Astrocyte (in vitro differentiated cells and primary cell): ENCODE measurements around the gene PIGR. TPM values are rescaled to one million over a fixed set of nuclear protein-coding genes. Genes with fewer than 3 reads are reported as not detected.

Experiments
- DNase-seq: peaks from one replicate; pipeline ENCODE4 v3.0.0-alpha.2; 2010; ENCODE audit warnings: low read depth
- FAIRE-seq: peaks from 2 replicates; lab custom pipeline; 2011; peaks lifted over from hg19 to GRCh38; lab: Jason Lieb, UNC
- H2AFZ ChIP-seq: 2 replicates; pipeline ENCODE4 v1.6.0; 2012; ENCODE audit warnings: low read depth, low read length, inconsistent platforms
- H3K27ac ChIP-seq: 2 replicates; pipeline ENCODE4 v1.5.1; 2011; ENCODE audit warnings: low read depth, low read length, inconsistent platforms
- H3K27me3 ChIP-seq: 2 replicates; pipeline ENCODE4 v1.6.0; 2011; ENCODE audit warnings: low read length, inconsistent platforms; ENCODE audit not compliant: insufficient read depth
- H3K36me3 ChIP-seq: 2 replicates; pipeline ENCODE4 v1.5.1; 2011; ENCODE audit warnings: low read length, inconsistent platforms; ENCODE audit not compliant: insufficient read depth
- H3K4me1 ChIP-seq: 2 replicates; pipeline ENCODE4 v1.5.1; 2011; ENCODE audit warnings: low read length, inconsistent platforms; ENCODE audit not compliant: insufficient read depth
- H3K4me2 ChIP-seq: 2 replicates; pipeline ENCODE4 v1.6.0; 2012; ENCODE audit warnings: low read length, inconsistent platforms
- H3K4me3 ChIP-seq: 2 replicates; pipeline ENCODE4 v1.5.1; 2011; ENCODE audit warnings: low read depth, mild to moderate bottlenecking, low read length, inconsistent platforms; ENCODE audit not compliant: insufficient read depth
- H3K79me2 ChIP-seq: 2 replicates; pipeline ENCODE4 v1.6.0; 2012; ENCODE audit warnings: mild to moderate bottlenecking, low read length, inconsistent platforms; ENCODE audit not compliant: insufficient read depth
- H3K9ac ChIP-seq: 2 replicates; pipeline ENCODE4 v1.6.0; 2012; ENCODE audit warnings: mild to moderate bottlenecking, low read length, inconsistent platforms
- H3K9me3 ChIP-seq: 2 replicates; pipeline ENCODE4 v1.5.1; 2012; ENCODE audit warnings: low read depth, mild to moderate bottlenecking, low read length, inconsistent platforms; ENCODE audit not compliant: insufficient read depth
- H4K20me1 ChIP-seq: 2 replicates; pipeline ENCODE4 v1.6.0; 2012; ENCODE audit warnings: low read length, inconsistent platforms; ENCODE audit not compliant: insufficient read depth
- H3K27ac Mint-ChIP-seq: one replicate; pipeline ENCODE4 v1.8.0; 2021; ENCODE audit warnings: mild to moderate bottlenecking, mixed read lengths; ENCODE audit not compliant: unreplicated experiment
- H3K27me3 Mint-ChIP-seq: one replicate; pipeline ENCODE4 v1.8.0; 2021; ENCODE audit warnings: low read depth, mixed read lengths; ENCODE audit not compliant: unreplicated experiment
- H3K36me3 Mint-ChIP-seq: one replicate; pipeline ENCODE4 v1.8.0; 2021; ENCODE audit warnings: low read depth, mixed read lengths; ENCODE audit not compliant: unreplicated experiment
- H3K4me1 Mint-ChIP-seq: one replicate; pipeline ENCODE4 v1.8.0; 2021; ENCODE audit warnings: low read depth, mixed read lengths; ENCODE audit not compliant: unreplicated experiment
- H3K4me3 Mint-ChIP-seq: one replicate; pipeline ENCODE4 v1.8.0; 2021; ENCODE audit warnings: mild to moderate bottlenecking, moderate library complexity, mixed read lengths; ENCODE audit not compliant: unreplicated experiment
- H3K9me3 Mint-ChIP-seq: one replicate; pipeline ENCODE4 v1.8.0; 2021; ENCODE audit warnings: mild to moderate bottlenecking, mixed read lengths; ENCODE audit not compliant: unreplicated experiment
- CTCF ChIP-seq: IDR thresholded peaks from 2 replicates; pipeline ENCODE4 v1.5.1; 2011; ENCODE audit warnings: low read depth, mild to moderate bottlenecking, inconsistent platforms, low read length, moderate library complexity; ENCODE audit not compliant: insufficient read depth
- EZH2 ChIP-seq: IDR thresholded peaks from 2 replicates; pipeline ENCODE4 v1.6.1; 2012; ENCODE audit warnings: mild to moderate bottlenecking, low read length, inconsistent platforms; ENCODE audit not compliant: insufficient read depth
- total RNA-seq: library from RNA; stranded (reverse); gene quantifications from 2 replicates; pipeline ENCODE4 v1.2.1, GENCODE V29; 2021

The PIGR gene
- total RNA-seq, 1 donor from 2014 or later, result not detected

- Histone ChIP-seq H3K4me2 (no peak overlapping the region), H3K9me3 (no peaks in the 10 kb centered on the region), H3K4me3 (no peak overlapping the region), H4K20me1 (no peaks in the 10 kb centered on the region), H3K27ac (no peak overlapping the region), H2AFZ (no peak overlapping the region), H3K27me3 (peaks cover 5% of the 10 kb centered on the region), H3K36me3 (no peaks in the 10 kb centered on the region), H3K9ac (no peak overlapping the region), H3K79me2 (no peaks in the 10 kb centered on the region), H3K4me1 (no peaks in the 10 kb centered on the region)
- Mint-ChIP-seq H3K27ac (no peak overlapping the region), H3K36me3 (no peaks in the 10 kb centered on the region), H3K4me1 (peaks cover 5% of the 10 kb centered on the region), H3K9me3 (no peaks in the 10 kb centered on the region), H3K4me3 (no peak overlapping the region), H3K27me3 (peaks cover 47% of the 10 kb centered on the region)
- no peak for TF ChIP-seq CTCF
- no peak for TF ChIP-seq EZH2
- DNase-seq (no peak), FAIRE-seq (no peak)
These were observed 6.9 kb upstream of the PIGR start for GRCh38 chr1:206953126-206953525.

- H3K27ac Mint-ChIP-seq, result no peak overlapping the region
- no peaks in the 10 kb centered on the region for H3K79me2 ChIP-seq
- no peak overlapping the region for H3K4me2 ChIP-seq
- TF ChIP-seq EZH2, result no peak
- no peak overlapping the region for H3K4me3 Mint-ChIP-seq
- no peaks in the 10 kb centered on the region for H3K4me1 ChIP-seq
- H3K27me3 Mint-ChIP-seq, result peaks cover 38% of the 10 kb centered on the region
- H3K27ac ChIP-seq, result no peak overlapping the region
- H3K27me3 ChIP-seq, result peaks cover 5% of the 10 kb centered on the region
- H3K9ac ChIP-seq, result no peak overlapping the region
- DNase-seq, result peak; percentile 18
- no peaks in the 10 kb centered on the region for H3K9me3 ChIP-seq
- FAIRE-seq, result no peak
- no peaks in the 10 kb centered on the region for H3K36me3 Mint-ChIP-seq
- H2AFZ ChIP-seq, result no peak overlapping the region
- no peaks in the 10 kb centered on the region for H3K36me3 ChIP-seq
- peaks cover 5% of the 10 kb centered on the region for H3K4me1 Mint-ChIP-seq
- H3K9me3 Mint-ChIP-seq, result no peaks in the 10 kb centered on the region
- no peaks in the 10 kb centered on the region for H4K20me1 ChIP-seq
- H3K4me3 ChIP-seq, result no peak overlapping the region
These were observed 5.9 kb upstream of the PIGR start for GRCh38 chr1:206952171-206952570.

- H3K4me1 Mint-ChIP-seq, result peaks cover 5% of the 10 kb centered on the region
- H3K79me2 ChIP-seq, result no peaks in the 10 kb centered on the region
- H3K4me3 Mint-ChIP-seq, result no peak overlapping the region
- H3K4me3 ChIP-seq, result no peak overlapping the region
- no peaks in the 10 kb centered on the region for H3K4me1 ChIP-seq
- peaks cover 5% of the 10 kb centered on the region for H3K27me3 ChIP-seq
- TF ChIP-seq EZH2 (no peak), CTCF (no peak)
- H4K20me1 ChIP-seq, result no peaks in the 10 kb centered on the region
- H3K9me3 ChIP-seq, result no peaks in the 10 kb centered on the region
- no peak overlapping the region for H3K27ac Mint-ChIP-seq
- no peaks in the 10 kb centered on the region for H3K9me3 Mint-ChIP-seq
- H3K27me3 Mint-ChIP-seq, result peaks cover 38% of the 10 kb centered on the region
- DNase-seq (no peak), FAIRE-seq (no peak)
- H3K4me2 ChIP-seq, result no peak overlapping the region
- H3K36me3 Mint-ChIP-seq, result no peaks in the 10 kb centered on the region
- H3K27ac ChIP-seq, result no peak overlapping the region
- H3K36me3 ChIP-seq, result no peaks in the 10 kb centered on the region
- no peak overlapping the region for H2AFZ ChIP-seq
- no peak overlapping the region for H3K9ac ChIP-seq
These were observed 5.2 kb upstream of the PIGR start for GRCh38 chr1:206951318-206952100.
